NCI-H748 treated with DMSO at 0.1 percent for 48 hours (cell line): ENCODE data around the gene AUH.
A peak's percentile ranks its signal among the peaks of the same experiment; 100 is the strongest.
"Not testable (repeated sequence)": the region's sequence is repeated elsewhere in the genome, so short reads cannot be mapped to it uniquely, and the experiment has no call there.

ENCODE experiments used
- DNase-seq: peaks from one replicate; lab custom pipeline; 2025; lab: John Stamatoyannopoulos, UW

Gene AUH

DNA sequence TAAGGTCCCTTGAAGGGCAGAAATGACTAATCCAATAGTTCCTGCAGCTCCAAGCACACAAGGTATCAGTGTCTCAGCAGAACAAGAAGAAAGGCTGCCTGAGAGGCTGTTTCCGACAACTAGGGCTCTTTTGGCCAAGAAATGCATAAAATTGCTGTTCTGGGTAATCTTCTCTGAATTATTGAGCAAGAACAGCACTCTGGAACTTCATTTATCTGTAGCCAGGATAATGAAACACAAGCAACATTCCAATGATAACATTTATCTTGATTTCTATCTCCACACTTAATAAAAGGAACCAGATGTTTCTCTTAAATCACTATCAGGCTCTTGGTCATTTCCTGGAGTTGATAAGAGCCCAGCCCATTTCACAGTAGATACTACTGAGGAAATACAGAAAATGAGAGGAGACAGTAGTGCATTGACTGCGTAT, 17.0 kb upstream of the AUH start:
- DNase-seq = no peak

DNA sequence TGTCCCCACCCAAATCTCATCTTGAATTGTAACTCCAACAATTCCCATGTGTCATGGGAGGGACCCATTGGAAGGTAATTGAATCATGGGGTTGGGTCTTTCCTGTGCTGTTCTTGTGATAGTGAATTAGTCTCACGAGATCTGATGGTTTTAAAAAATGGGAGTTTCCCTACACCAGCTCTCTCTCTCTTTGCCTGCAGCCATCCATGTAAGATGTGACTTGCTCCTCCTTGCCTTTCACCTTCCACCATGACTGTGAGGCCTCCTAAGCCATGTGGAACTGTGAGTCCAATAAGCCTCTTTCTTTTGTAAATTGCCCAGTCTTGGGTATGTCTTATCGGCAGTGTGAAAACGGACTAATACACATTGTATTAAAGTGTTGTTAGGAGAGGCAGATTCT, 16.3 kb upstream of the AUH start:
- not testable (repeated sequence) for DNase-seq

DNA sequence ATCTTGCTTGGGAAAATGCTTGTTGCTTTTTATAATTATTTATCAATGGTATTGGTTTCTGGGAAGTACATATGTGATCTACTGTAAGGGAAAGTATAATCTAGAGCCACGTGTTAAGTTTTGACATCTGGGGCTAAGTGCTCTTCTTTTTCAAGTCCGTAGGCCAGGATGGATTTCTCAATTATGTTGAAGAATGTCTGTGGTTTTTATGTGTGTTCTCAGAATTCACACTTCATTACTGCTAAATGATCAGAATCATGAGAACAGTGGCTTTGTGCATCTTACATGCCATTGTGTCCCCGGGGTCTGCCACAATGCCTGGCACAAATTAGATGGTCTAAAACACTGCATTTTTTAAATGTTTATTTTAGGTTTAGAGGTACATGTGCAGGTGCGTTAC, 14.5 kb upstream of the AUH start:
- no peak for DNase-seq

DNA sequence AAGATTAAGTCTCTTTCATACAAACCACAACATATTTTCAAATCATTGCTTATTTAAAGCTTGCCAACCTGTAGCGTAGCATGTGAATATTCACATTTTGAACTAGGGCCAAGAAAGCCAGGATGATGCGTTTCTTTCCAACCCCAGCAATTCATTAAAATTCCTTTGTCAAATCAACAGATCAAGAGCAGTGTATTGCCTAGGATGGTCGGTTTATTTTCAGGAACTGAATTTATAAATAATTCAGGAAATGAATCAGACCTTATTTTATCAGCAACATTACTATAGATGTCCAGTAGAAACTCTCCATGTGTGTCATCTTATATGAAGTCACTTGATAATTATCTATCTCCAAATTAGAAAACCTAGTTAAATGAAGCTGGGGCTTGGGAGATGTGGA, 13.2 kb upstream of the AUH start:
- no peak for DNase-seq

DNA sequence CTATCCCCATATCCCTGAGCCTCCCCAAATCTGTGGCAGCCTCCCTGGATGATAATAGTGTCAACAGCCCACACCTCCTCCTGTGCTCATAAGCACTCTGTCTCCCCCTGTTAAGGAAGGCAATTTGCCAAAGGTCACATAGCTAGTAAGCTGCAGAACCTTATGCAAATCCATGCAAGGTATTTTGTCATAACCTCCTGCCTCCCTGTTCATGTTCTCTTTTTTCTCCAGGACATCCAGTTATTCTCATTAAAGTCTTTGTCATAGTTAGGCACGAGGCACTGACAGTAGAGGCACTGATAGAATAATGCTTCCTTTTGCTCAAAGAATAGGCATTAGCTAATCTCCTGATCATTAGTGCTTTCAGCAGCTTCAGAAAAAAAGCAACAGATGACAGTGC, 10.2 kb upstream of the AUH start:
- no peak for DNase-seq

DNA sequence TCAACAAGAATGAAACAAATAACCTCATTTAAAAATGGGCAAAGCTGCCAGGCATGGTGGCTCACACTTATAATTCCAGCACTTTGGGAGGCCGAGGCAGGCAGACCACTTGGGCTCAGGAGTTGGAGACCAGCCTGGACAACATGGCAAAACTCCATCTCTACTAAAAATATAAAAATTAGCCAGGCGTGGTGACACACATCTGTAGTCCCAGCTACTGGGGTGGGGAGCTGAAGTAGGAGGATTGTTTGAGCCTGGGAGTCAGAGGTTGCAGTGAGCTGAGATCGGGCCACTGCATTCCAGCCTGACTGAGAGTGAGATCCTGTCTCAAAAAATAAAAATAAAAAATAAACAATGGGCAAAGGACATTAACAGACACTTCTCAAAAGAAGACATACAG, 8.3 kb upstream of the AUH start:
- DNase-seq = not testable (repeated sequence)

DNA sequence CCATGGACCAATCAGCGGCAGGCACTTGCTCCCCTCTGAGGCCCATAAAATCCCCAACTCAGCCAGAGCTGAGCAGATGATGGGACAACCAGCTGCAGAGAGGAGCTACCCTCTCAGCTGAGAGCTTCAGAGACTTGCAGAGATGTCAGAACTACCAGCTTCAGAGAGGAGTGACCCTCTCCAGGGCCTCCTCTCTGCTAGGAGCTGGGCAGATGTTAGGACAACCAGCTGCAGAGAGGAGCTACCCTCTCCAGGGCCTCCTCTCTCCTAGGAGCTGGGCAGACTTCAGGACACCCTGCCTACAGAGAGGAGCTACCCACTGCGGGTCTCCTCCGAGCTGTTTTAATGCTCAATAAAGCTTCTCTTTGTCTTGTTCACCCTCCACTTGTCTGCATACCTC, 3.0 kb upstream of the AUH start:
- no peak for DNase-seq

DNA sequence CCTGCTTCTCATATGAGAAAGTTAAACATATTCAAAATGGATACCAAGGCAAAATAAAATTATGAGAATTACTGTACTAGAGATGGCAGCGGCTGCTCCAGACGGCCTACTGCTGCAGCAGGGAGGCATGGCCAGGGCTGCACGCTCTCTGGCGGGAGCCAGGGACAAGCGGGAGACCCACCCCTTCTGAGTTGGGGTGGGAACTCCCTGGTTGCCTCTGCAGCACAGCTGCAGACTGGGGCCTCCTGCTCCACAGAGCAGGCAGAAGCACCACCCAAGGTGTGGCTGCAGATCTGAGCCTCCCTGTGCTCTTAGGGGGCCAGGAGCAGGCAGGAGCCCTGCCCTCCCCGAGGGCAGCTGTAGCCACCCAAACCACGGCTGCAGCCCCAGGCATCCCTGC, 2.3 kb upstream of the AUH start:
- DNase-seq = no peak

DNA sequence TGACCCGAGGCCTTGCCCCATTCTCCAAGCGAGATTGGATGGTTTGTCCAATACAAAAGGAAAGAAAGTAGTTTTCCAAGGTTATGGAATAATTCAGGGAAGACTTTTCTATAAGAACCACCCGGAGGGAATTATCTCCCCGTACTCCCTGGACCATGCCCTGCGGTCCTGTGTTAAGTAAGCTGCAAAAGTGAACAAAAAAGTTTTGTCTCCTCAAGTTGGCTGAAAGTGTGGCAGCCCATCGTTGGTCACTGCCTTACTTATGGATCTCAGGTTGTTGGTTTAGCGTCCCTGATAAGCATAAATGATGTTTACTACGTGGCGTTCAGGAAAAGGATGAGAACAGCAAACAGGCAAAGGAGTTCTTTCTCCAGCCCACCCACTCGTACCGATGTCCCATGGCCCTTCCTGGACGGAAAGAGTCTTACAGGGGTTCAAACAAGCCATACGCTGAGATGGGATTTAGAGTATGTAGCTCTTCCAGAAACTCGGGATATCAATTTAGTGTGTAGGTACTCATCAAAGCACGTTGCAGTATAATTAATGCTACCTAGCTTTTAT, 413 bp upstream of the AUH start:
- DNase-seq = no peak

DNA sequence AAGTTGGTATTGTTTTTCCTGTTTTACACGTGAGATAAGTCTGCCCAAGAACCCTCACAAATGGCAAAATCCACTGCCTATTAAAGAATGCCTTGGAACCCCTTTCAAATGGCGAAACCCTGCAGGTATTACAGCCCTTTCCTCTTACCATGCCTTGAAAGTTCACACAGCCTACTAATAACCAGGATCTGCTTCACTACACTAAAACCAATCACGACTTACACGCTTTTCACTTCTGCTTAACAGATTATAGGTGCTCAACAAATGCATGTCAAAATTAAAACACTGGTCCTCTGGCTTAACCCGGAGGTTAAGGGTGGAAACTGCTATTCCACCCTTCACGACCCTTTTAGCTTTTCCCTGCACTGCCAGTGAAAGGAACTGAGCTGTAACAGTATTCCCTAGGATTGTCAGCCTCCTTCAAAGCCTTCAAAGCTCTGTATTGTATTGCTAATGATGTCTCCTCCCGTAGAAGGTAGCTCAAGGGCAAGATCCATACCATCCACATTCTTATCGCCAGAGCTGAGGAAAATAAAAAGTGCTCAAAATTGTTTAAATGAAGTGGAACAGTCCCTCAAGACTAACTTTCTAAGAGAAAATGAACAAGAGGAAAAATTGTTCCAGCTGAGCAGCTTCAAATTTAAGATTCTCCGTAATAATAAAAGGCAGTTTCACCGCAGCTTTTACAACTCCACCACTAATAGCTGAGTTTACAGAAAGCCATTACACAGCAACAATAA, 997 bp downstream of the AUH start:
- DNase-seq = peak; percentile 51

DNA sequence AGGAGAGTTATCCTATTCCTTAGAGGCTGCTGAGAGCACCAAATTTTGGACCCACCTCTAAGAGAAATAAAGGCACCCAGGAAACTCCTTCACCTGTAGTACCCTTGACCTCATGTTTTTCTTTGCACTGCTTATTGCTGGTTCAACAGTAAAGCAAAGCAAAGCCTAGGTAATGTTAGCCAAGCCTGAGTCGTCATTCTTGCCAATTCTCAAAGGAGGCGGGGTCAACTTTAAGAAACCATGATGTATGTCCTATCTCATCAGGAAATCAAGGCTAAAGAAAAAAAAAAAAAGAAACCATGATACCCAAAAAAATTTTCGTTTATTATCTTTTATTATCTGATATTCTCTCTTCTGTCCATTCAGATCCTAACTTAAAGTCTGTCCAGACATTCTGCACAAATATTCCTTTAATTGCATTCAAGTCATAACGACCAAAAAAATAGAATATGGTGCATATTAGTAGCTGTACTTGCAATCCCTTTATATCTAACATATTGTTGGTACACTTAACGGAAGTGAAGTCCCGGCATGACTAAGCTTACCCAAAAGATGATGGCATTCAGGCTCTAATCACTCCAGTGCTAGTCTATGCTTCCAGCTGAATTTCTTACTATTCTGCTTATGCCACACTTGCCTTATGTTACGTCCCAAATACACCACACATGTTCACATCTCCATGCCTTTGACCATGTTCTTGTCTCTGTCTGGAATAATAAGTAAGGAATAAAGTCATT, 1.8 kb downstream of the AUH start:
- DNase-seq = no peak

DNA sequence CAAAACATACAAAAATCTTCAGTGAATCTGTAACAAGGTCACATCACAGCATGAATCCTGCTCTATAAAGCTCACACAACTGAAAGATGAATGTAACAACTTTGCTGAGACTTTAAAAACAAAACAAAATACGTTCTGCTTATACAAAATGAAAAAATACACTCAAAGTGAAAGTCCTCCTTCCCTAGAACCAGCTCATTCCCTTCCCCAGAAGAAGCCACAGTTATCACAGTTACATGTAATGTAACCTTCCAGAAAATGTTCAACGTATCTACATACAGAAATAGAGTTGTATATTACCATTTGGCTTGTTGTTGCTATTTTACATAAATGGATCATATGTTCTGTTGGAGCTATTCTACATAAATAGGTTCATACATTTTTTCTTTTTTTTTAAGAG, 2.6 kb downstream of the AUH start:
- no peak for DNase-seq

DNA sequence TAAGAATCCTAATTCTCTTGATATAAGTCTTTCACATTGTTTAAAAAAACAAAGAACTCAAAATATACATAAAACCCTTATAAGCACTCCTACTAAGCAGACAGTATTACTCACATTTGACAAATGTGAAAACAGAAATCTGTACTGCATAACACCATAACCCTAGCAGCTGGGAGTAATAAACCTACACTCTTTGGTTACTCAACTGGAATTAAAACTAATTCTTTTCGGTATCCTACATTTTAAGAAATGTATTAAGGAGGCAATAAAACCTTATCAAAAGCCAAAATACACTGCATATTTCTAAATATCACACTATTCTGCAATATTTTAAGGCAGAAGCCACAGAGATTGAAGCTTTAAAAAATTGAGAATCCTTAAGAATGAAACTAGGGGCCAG, 6.8 kb downstream of the AUH start:
- DNase-seq = no peak

DNA sequence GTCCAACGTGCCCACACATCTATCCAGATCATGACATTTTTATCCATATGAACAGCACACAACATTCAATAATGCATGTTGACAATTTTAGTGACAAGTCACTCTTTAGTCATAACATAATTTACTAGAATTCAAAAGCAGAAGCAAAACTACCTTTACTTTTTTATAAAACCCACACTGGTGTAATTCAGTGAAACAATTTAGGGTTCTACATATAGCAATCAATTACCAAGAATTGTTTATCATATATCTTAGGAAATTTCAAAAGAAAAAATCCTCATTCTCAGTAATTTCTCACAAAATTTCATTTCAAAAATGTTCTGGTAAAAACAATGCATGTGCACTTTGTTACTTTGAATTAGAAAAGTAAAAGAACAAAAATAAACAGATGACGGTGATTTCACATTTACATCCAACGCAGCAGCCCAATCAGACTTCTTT, 12.6 kb downstream of the AUH start:
- no peak for DNase-seq

DNA sequence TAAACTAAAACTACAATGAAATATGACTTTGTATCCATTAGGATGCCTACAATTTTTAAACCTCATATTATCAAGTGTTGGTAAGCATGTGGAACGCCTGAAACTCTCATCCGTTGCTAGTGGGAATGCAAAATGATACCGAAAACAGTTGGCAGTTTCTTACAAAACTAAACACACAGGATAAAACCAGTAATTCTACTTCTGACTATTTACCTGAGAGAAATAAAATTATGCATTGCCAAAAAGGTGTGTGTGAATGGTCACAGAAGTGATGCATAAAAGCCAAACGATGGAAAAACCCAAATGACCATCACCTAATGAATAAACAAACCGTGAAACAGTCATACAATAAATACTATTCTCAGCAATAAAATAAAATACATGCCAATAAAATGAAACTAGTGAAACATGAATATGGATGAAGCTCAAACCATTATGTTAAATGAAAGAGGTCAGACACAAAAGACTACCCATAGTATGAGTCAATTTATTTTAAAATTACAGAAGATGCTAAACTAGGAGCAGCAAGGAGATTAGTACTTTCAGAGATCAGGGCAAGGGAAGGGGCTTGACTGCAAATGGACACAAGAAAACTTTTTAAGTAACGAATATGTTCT, 13.4 kb downstream of the AUH start:
- DNase-seq = no peak

DNA sequence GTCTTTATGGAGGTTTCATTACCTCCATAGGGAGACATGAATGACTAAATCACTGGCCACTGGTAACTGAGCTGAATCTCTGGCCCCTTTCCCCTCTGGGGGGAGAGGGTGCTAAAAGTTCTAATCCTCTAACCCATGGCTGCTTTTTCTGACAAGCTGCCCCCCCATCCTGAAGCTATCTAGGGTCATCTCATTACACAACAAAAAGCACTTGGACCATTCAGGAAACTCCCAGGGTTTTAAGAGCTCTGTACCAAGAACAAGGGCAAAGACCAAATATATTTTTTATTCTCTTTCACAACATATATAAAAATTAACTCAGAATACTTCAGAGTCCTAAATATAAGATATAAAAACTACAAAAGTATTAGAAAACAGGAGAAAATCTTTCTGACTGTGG, 14.3 kb downstream of the AUH start:
- no peak for DNase-seq

DNA sequence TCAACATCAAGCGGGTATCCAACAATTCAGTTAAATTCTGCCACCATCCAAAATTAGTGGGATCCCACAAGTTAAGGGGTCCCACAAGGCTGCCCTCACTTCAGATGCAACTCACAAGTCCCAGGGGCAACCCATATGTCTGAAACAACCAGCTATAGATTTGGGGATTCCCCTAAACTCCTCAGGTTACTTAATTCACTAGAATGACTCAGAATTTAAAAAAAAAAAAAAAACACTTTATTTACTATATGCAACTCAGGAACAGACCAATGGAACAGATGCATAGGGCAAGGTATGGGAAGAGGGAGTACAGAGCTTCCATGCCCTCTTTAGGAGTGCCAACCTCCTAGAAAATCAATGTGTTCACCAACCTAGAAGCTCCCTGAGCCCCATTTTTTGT, 15.1 kb downstream of the AUH start:
- DNase-seq = no peak

DNA sequence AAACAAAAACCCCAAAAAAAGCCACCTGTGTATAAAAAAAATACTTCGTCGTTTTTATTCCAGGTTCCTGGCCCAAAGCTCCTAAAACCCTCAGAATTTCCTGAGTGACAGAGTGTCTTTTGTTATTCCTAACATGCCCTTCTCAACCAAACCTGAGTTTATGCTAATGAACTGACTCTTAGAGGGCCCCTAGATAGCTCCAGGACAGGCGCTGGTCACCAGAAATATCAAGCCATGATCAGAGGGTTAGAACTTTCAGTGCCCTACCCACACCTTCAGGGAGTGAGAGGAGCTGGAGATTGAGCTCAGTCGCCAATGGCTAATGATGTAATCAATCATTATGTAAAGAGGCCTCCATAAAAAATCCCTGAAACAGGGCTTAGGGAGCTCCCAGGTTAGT, 15.7 kb downstream of the AUH start:
- no peak for DNase-seq

DNA sequence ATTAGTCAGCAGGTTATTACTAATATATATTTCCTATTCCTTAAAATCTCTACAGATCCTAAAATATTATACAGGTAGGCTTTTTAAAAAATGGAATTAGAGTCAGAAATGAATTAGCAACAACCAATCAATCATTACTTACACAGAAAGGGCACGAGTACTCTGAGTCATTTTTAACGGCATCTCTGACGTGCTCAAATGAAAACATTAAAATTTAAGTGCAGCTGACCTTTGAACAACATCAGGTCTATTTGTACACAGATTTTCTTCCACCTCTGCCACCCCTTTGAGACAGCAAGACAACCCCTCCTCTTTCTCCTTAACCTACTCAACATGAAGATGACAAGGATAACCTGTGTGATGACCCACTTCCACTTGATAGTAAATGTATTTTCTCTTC, 19.1 kb downstream of the AUH start:
- DNase-seq = no peak

DNA sequence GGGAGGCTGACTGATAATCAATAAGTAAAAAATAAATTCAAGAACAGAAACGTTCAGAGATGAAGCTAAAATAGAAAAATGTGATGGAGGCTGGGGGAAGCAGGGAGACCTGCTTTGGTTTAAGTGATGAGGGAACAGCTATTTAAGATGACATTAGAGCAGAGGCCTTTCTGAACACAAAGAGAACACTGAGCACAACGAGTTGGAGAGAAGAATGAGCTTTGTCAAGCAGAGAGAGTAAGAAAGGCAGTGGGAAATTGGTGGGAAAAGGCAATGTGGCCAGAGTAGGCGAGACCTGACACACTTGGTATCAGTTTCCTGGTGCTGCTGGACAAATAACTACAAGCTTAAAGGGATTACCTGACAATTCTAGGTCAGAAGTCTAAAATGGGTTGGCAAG, 20.0 kb downstream of the AUH start:
- DNase-seq = no peak

DNA sequence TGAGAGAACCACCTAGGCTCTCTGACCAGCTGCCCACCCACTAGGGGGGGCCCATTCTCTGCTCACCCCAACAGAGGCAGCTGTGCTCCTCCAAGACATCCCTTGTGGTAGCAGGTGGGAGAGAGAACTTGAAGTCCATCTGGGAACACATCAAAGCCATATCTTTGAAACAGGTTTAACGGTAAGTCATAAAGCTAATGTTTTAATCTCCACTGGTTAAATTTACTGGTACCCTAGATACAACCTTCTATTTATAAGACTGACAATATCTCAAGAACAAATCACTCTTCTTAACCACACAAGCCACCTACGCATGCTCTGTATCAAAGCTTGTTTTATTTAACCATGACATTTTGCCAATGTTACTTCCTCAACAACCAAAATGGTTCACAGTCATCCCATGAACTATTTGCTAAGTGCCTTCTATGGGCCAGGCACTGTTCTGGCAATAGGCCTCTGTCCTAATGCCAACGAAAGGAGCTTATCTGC, 20.4 kb downstream of the AUH start:
- DNase-seq = no peak

DNA sequence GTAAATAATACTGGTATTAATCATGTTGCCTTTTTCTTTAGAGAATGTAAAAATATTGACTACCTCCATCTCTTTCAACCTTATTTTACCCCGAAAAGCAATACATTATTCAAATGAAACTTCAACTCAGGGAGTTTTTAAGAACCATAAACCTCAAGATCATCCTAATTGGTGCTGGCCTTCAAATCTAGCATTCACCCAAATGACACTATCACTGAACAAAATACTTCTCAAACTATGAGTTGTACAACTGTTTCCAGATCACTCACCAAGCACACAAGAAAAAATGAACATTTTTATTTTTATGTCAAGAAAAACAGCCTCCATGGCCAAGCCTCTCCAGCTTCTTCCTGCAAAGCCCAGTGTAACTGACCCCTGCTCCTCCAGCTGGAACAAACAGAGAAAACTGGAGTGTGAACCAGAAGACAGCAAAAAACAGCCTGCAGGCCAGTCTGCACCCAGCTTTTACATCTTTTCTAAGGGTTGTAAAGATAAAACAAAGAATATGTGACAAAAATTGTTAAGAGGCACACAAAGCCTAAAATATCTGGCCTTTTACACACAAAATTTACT, 21.2 kb downstream of the AUH start:
- no peak for DNase-seq

DNA sequence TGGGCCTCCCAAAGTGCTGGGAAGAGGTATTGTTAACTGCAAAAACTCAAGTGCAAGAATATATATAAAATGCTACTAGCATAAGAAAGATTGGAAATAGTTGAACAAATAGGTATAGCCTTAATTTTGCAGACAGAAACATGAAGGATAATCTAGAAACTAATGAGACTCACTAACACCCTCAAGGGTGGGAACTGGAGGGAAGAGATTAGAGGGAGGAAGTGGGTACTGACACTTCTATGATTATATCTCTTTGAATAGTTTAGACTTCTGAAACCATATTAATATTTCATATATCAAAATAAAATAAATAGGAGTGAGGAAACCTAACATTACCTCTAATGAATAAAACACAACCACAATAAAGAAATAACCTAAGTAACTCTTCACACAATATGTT, 23.0 kb downstream of the AUH start:
- no peak for DNase-seq
